ENCODE results near the gene PCDH20. TPM values are rescaled to one million over a fixed set of nuclear protein-coding genes. Genes with fewer than 3 reads are reported as not detected.

PCDH20 gene
- total and polyA plus RNA-seq, 10 of the 15 experiments (the other 5 are each of a cell fraction or from before 2014, with no cell fraction given), result 0.03 TPM; not detected in 9

GRCh38 chr13:61391426-61391825 is 24.2 kb downstream of the PCDH20 start:
- RAD21 ChIA-PET (ENCODE audit: unreplicated experiment), result no interaction called here
- WGBS (ENCODE audit: insufficient coverage, insufficient replicate concordance, low lambda C conversion rate, missing lambda C conversion rate), result 1% methylated on average over 7 of the region's 7 CpGs
- no peaks in the 10 kb centered on the region for H3K4me1 ChIP-seq (ENCODE audit: control insufficient read depth, insufficient read depth, low read length)
- no peak overlapping the region for H3K27ac ChIP-seq (ENCODE audit: control insufficient read depth, insufficient read depth)
- H3K4me2 ChIP-seq (ENCODE audit: control insufficient read depth, insufficient read depth), result no peak overlapping the region
- DNase-seq (ENCODE audit: low read depth, low spot score) (no peak), FAIRE-seq (no peak), ATAC-seq (no peak)
- H3K27me3 ChIP-seq (replicated peaks in 1 of 2; ENCODE audit: control insufficient read depth in 2 of 2, insufficient read depth in 2 of 2, low read length in 1 of 2), result no peaks in the 10 kb centered on the region; a peak in 1 of 4 replicates
- intact Hi-C loops (cut with micrococcal nuclease; ENCODE audit: unreplicated experiment) (no loop called here), in situ Hi-C loops (cut with MboI) (no loop called here)
- no TSS peak for BruUV-seq (replicated peaks)
- no peak overlapping the region for H2AFZ ChIP-seq (ENCODE audit: control insufficient read depth, low read depth, low read length)
- no peak overlapping the region for H3K9ac ChIP-seq (ENCODE audit: control insufficient read depth, insufficient read depth, low read length)
- no peak for TF ChIP-seq EGR1 (IDR thresholded peaks at IDR 0.05; ENCODE audit: borderline replicate concordance in 1 of 2, low read depth in 2 of 2, low read length in 2 of 2)
- no peak for TF ChIP-seq SRF (IDR thresholded peaks at IDR 0.05; ENCODE audit: low read depth in 2 of 2, low read length in 2 of 2)
- TF ChIP-seq STAT1 (conservative IDR thresholded peaks at IDR 0.05), result no peak
- TF ChIP-seq POLR2AphosphoS5 (IDR thresholded peaks at IDR 0.05; ENCODE audit: low read length), result no peak
- TF ChIP-seq, protein P1, sequence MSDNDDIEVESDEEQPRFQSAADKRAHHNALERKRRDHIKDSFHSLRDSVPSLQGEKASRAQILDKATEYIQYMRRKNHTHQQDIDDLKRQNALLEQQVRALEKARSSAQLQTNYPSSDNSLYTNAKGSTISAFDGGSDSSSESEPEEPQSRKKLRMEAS (IDR thresholded peaks at IDR 0.05; ENCODE audit: low read depth, low read length), result no peak
- TF ChIP-seq FOS (IDR thresholded peaks at IDR 0.05; ENCODE audit: borderline replicate concordance, extremely low read depth, insufficient read length), result no peak
- no peak for TF ChIP-seq SKIL (IDR thresholded peaks at IDR 0.05; ENCODE audit: low read depth, poor library complexity, severe bottlenecking)
- TF ChIP-seq PAX8 (IDR thresholded peaks at IDR 0.05), result no peak
- TF ChIP-seq RFX5 (IDR thresholded peaks at IDR 0.05; ENCODE audit: low read depth, low read length), result no peak
- TF ChIP-seq TCF7 (IDR thresholded peaks at IDR 0.05; ENCODE audit: borderline replicate concordance), result no peak
- TF ChIP-seq RAD21 (IDR thresholded peaks at IDR 0.05; ENCODE audit: insufficient read depth, low read depth, low read length), result no peak
- TF ChIP-seq CHD4 (IDR thresholded peaks at IDR 0.05), result no peak
- no peak for TF ChIP-seq NBN (IDR thresholded peaks at IDR 0.05)
- no peaks in the 10 kb centered on the region for H4K20me1 ChIP-seq (ENCODE audit: control insufficient read depth, insufficient read depth)
- CTCF ChIA-PET, result no interaction called here
- H3K4me3 ChIP-seq, result no peak overlapping the region
- POLR2A ChIA-PET, result no interaction called here
- no peaks in the 10 kb centered on the region for H3K79me2 ChIP-seq (ENCODE audit: control insufficient read depth, insufficient read depth, low read length)
- SMC1A ChIA-PET (ENCODE audit: uncharacterized antibody, unreplicated experiment), result interaction anchor here (1.1 to 1.4 kb wide), 2 partner anchors 9 to 19 kb away, joined by 3 to 4 read pairs; no protein-coding TSS in a partner anchor
- H3K9me3 ChIP-seq (replicated peaks; ENCODE audit: control insufficient read depth, insufficient read depth, low read length), result no peaks in the 10 kb centered on the region; the same call in 2 of the 3 replicates
- H3K36me3 ChIP-seq (ENCODE audit: control insufficient read depth in 2 of 2, insufficient read depth in 2 of 2, low read length in 1 of 2), result no peaks in the 10 kb centered on the region
